ENCODE measurements around the gene SCYGR6. TPM values are rescaled to one million over a fixed set of nuclear protein-coding genes. Genes with fewer than 3 reads are reported as not detected.
"Not testable (repeated sequence)": the region's sequence is repeated elsewhere in the genome, so short reads cannot be mapped to it uniquely, and the experiment has no call there.

Gene SCYGR6
- not detected in 2 replicates for total RNA-seq

GRCh38 chr2:227724394-227725039, at the start of gene SCYGR6:
TSS of gene SCYGR6 (minus strand) at chr2:227724757. CDS start at chr2:227724757, 0 bp downstream.
- DNase-seq (ENCODE audit: low read depth in 2 of 2): no peak

GRCh38 chr2:227774011-227774624, 49.6 kb upstream of the SCYGR6 start:
- DNase-seq (ENCODE audit: low read depth in 2 of 2): peak in 1 of 2 donors; percentile 26

DNA sequence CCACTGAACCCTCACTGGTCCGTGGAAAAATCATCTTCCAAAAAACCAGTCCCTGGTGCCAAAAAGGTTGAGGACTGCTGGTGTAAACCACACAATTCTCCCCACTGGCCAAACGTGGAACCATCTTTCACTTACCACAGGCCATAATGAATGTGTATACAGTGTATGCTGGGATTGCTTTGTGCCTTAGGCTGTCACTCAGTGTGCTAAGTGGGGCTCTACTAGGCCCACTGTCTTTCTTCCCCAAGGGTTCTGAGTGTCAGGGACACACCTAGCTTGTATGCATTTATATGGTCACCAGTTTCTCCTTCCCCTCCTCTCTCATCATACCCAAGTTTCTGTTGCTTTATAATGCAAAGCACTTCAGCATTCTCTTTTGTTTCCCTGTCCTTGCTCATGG, 48.4 kb upstream of the SCYGR6 start:
- DNase-seq (ENCODE audit: low read depth in 2 of 2): no peak

DNA sequence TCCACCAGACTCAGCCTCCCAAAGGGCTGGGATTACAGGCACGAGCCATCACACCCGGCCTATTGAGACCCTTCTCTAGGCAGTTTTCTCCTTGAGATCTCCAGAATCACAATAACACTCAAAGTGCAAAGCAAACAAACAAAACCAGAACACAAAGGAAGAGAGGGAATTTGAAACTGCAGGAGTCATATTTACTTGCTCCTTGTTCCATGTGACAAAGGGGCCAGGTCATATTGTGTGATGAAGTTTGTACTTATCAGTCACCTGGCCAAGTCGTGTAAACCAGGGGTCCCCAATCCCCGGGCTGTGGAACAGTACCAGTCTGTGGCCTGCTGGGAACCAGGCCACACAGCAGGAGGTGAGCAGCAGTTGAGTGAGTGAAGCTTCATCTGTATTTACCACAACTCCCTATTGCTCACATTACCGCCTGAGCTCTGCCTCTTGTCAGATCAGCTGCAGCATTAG, 47.7 kb upstream of the SCYGR6 start:
- no peak for DNase-seq (ENCODE audit: low read depth in 2 of 2)

DNA sequence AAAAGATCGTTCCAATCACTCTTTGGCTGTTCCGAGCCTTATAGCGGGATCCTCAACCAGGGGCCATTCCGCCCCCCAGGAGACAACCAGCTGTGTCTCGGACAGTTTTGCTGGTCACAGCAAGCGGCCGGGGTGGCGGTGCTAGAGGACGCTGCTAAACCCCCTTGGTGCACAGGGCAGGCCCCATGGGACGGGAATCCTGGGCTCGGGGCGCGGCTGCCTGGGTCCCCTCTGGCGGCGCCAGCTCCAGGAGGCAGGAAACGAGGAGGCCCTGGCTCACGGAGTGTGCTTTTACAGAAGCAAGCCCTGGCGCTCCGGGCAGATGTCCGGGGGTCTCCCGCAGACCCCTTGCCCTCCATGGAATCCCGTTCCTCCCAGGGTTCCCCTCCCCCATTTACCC, 43.3 kb upstream of the SCYGR6 start:
- no peak for DNase-seq (ENCODE audit: low read depth in 2 of 2)

- DNase-seq (ENCODE audit: low read depth in 2 of 2): peak; percentile 58 to 80
Observed at GRCh38 chr2:227766373-227766883, 41.9 kb upstream of the SCYGR6 start.

DNA sequence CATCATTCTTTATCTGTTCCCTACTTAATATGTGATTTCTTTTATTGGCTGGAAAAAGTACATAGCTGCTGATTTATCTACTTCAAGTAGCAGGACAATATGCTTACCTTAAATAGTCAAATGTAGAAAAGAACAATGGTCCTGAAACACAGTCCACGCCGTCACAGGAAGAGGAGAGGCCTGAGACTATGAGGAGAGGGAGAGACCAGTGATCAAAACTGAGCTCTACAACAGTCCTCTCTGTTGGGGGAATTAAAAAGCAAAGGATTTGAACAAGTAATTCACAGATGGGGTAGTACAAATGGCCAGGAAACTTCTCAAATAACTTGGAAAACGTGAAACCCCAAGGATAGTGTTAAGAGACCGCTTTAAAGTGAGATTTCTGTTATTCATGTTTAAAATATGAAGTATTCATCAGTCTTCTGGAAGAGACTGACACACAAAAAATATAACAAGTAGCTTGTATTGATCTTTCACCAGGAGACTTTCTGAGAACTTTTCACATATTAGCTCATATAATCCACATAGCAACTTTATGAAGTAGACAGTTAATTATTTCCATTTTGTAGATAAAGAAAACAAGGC, 41.3 kb upstream of the SCYGR6 start:
- peak in 1 of 2 donors; percentile 17 for DNase-seq (ENCODE audit: low read depth in 2 of 2)

- DNase-seq (ENCODE audit: low read depth in 2 of 2): no peak
Observed at GRCh38 chr2:227761740-227762476, 37.4 kb upstream of the SCYGR6 start.

DNA sequence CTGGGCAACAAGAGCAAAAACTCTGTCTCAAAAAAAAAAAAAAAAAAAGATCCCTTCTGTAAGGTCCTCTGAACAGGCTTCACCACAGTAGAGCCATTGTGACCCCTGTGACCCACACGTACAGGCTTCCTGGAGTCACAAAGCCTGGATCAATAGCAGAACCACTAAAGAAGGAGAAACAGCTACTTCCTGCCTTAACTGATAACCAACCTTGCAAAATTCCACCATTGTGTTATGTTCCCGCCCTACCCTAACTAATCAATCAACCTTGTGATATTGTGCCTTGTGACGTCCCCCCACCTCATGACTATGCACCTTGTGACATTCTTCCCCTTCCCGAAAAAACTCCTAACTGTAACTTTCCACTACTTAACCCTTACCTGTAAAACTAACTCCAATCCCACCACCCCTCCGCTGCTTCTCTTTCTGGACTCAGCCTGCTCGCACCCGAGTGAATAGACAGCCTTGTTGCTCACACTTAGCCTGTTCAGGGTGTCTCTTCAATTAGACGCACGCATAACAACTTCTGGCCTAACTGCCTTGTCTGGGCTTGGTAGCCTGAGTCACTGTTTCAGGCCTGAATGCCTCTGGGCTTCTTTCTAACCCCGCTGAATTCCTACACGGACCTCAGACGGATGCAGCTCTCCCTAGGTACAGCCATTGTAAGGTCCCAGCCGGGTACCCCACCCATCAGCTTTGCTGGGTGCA, 35.0 kb upstream of the SCYGR6 start:
- DNase-seq (ENCODE audit: low read depth in 2 of 2): no peak

DNA sequence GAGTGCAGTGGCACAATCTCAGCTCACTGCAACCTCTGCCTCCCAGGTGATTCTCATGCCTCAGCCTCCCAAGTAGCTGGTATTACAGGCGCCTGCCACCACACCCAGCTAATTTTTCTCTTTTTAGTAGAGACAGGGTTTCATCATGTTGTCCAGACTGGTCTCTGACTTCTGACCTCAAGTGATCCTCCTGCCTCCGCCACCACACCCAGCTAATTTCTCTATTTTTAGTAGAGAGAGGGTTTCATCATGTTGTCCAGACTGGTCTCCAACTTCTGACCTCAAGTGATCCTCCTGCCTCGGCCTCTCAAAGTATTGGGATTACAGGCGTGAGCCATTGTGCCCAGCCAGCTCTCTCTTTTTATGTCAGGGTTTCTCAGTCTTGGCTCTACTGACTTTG, 31.7 kb upstream of the SCYGR6 start:
- not testable (repeated sequence) for DNase-seq (ENCODE audit: low read depth in 2 of 2)

DNA sequence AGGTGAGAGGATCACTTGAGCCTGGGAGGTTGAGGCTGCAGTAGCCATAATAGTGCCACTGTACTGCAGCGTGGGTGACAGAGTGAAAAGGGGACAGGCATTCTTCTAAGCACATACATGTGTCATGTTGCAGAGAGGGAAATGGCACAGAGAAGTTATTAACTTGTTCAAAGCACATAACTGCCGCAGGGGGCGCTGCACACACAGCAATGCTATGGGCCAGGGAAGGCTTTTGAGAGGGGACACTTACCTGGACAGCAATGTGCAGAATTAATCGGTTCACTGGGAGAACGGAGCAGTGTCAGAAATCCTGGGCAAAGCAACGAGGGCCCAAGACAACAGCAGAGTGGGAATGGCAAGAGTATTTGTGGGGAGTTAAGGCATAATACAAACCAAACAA, 23.5 kb upstream of the SCYGR6 start:
- peak in 1 of 2 donors; percentile 7 for DNase-seq (ENCODE audit: low read depth in 2 of 2)

DNA sequence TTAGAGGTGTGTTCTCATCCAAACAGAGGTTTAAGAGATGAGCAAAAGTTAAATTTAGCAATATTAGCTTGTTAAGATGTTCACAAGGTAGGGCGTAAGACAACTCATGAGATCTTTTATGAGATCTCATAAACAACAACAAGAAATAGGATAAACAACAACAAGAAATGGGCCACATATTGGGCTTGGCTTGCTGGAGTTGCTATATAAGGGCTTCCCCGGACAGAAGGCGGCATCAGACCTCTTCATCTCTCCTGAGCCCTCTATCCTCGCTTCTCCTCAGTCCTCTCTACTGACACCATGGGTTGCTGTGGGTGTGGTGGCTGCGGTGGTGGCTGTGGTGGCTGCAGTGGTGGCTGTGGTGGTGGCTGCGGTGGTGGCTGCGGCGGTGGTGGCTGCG, 21.0 kb upstream of the SCYGR6 start, which contains the start of gene SCYGR8:
Gene SCYGR8 (plus strand): TSS at position 301 of the 400 bp plus-strand sequence. CDS start 0 bp downstream, at position 301.
- DNase-seq (ENCODE audit: low read depth in 2 of 2): no peak

DNA sequence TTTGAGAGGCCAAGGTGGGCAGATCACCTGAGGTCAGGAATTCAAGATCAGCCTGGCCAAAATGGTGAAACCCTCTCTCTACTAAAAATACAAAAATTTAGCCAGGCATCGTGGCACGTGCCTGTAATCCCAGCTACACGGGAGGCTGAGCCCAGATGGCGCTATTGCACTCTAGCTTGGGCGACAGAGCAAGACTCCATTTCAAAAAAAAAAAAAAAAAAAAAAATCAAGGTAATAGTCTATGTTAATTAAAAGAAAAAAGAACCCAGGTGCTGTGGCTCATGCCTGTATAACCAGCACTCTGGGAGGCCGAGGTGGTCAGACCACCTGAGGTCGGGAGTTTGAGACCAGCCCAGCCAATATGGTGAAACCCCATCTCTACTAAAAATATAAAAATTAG, 16.1 kb upstream of the SCYGR6 start:
- peak in 1 of 2 donors; percentile 5 for DNase-seq (ENCODE audit: low read depth in 2 of 2)

GRCh38 chr2:227739351-227739750, 14.8 kb upstream of the SCYGR6 start:
- DNase-seq (ENCODE audit: low read depth in 2 of 2): no peak

GRCh38 chr2:227728035-227728434, 3.5 kb upstream of the SCYGR6 start, which contains the start of gene SCYGR7:
TSS of gene SCYGR7 (plus strand) at chr2:227728335. CDS start at chr2:227728335, 0 bp downstream.
- no peak for DNase-seq (ENCODE audit: low read depth in 2 of 2)

DNA sequence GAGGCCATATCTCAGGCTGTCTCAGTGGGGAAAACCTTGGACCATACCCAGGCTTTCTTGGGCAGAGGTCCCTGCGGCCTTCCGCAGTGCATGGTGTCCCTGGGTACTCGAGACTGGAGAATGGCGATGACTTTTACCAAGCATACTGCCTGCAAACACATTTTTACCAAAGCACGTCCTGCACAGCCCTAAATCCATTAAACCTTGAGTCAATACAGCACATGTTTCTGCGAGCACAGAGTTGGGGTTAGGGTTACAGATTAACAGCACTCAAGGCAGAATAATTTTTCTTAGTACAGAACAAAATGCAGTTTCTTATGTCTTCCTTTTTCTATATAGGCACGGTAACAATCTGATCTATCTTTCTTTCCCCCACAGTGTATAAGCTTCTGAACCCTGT, 1.7 kb downstream of the SCYGR6 start:
- DNase-seq (ENCODE audit: low read depth in 2 of 2): not testable (repeated sequence)

DNA sequence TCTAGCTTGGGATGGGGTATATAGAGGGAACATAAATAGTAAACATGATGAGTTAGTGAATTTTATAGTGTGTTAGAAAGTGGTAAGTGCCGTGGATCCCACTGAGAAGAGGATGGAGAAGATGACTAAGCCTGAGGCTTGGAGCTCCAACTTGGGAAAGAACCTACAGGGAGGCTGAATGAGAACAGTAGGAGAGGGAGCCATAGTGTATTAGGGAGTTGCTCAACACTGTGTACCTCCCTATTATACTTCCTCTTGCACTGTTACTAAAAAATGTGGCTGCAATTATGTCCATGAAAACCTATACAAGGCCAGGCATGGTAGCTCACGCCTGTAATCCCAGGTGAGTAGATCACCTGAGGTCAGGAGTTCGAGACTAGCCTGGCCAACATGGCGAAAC, 3.9 kb downstream of the SCYGR6 start:
- DNase-seq (ENCODE audit: low read depth in 2 of 2): no peak

DNA sequence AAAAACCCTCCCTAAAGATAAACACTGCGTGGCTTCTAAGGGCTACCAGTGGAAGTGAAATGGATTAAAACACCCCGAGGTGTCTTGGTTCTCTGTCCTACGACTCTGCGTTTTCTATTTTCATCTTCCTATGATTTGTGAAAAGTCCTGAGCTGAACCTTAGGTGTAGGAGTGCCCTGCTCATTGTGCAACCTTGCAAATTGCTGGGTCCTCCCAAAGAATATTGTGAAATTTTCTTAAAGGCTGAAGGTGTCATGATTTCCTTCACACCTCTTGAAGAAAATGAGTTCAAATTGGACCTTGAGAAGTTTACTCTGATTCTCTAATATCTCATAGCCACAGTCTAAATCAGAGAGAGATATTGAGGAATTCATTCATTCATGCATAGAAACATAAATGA, 4.9 kb downstream of the SCYGR6 start:
- DNase-seq (ENCODE audit: low read depth in 2 of 2): no peak

DNA sequence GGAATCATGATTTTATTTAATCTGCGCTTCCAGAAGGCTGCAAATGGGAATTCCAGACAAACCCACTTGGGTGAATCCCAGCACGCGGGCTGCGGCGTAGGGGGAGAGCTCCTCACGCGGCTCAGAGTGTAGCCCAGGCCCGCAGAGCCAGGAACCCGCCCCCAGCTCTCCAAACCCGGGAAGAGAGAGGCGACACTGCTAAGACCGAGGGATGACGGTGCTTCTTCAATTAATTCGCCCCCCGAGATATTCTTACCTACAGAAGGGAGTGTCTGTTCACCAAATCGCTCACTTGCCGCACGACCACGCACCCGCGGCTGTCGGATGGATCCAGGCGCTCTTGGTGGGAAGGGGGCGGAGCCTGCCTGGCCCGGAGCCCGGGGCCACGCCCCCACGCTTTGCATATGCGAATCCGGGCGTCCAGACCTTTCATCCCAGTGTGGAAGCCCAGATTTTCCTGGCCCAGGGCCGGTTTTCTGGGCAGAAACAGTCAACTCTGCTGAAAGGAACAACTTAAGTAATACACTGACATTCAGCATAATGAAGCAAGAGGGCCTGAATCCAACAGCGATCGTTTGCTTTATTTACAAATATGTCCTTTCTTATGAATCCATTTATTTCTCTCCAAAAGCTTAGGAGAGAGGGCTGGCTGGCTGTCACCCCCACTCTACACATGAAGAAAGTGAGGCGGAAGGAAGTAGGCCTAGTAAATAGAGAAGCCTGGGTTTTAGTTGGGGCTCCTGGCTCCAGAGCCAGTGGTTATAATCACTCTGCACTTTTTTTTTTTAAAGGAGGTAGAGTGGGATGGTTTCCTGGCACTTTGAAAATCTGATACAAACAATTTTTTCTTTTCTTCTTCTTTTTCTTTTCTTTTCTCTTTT, 6.6 kb downstream of the SCYGR6 start, which contains the start of gene SLC19A3:
Gene SLC19A3 (minus strand): TSS at position 342 of the 881 bp plus-strand sequence. CDS start 15,710 bp downstream, outside the sequence.
- peak; percentile 48 to 56 for DNase-seq (ENCODE audit: low read depth in 2 of 2)

DNA sequence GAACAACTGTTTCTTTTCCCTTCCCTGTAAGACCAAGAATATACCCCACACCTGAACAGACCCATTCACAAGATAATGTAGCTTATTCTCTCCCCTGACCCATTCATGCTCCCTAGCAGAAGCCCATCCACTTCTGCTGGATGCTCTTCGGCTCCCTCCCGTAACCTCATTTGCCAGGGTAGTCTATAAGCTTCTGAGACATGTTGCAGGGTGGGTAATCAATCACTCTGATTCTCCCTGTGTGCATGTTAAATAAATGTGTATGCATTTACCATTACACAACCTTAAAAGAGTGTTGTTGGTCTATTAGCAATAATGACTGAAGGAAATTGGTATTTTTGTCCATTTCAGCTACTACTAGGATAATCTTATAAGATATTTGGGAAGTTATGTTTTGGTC, 8.1 kb downstream of the SCYGR6 start:
- DNase-seq (ENCODE audit: low read depth in 2 of 2): no peak

Measured in dermis microvascular lymphatic vessel endothelial cell (primary cell).